H9 (cell line): ENCODE results near the gene OCRL. TPM values are rescaled to one million over a fixed set of nuclear protein-coding genes. Genes with fewer than 3 reads are reported as not detected.

Source experiments
- DNase-seq: peaks from one replicate; pipeline ENCODE4 v3.0.0-alpha.2; 2017
- H2AFZ ChIP-seq: one replicate; pipeline ENCODE4 v1.6.1; 2013; ENCODE audit warnings: mild to moderate bottlenecking, low read length, control low read depth, moderate library complexity
- H2AK5ac ChIP-seq: 2 replicates; pipeline ENCODE4 v1.6.1; 2013; ENCODE audit warnings: low read length, control low read depth, mixed read lengths; ENCODE audit not compliant: insufficient read length
- H2BK120ac ChIP-seq: one replicate; pipeline ENCODE4 v1.6.1; 2013; ENCODE audit warnings: low read depth, mild to moderate bottlenecking, low read length, control low read depth, inconsistent platforms; ENCODE audit not compliant: poor library complexity, severe bottlenecking
- H2BK12ac ChIP-seq: 2 replicates; pipeline ENCODE4 v1.6.1; 2013; ENCODE audit warnings: low read length, control low read depth, mixed read lengths, low read depth; ENCODE audit not compliant: insufficient read length
- H2BK15ac ChIP-seq: 2 replicates; pipeline ENCODE4 v1.6.1; 2013; ENCODE audit warnings: low read depth, low read length, control low read depth
- H2BK20ac ChIP-seq: one replicate; pipeline ENCODE4 v1.6.1; 2013; ENCODE audit warnings: low read depth, mild to moderate bottlenecking, low read length, control low read depth, inconsistent platforms; ENCODE audit not compliant: poor library complexity, severe bottlenecking
- H2BK5ac ChIP-seq: 2 replicates; pipeline ENCODE4 v1.6.1; 2013; ENCODE audit warnings: low read length, control low read depth, mixed read lengths; ENCODE audit not compliant: insufficient read length
- H3K14ac ChIP-seq: 2 replicates; pipeline ENCODE4 v1.6.1; 2013; ENCODE audit warnings: low read length, control low read depth; ENCODE audit not compliant: insufficient read depth
- H3K18ac ChIP-seq: 2 replicates; pipeline ENCODE4 v1.6.1; 2013; ENCODE audit warnings: low read depth, mild to moderate bottlenecking, mixed read lengths, low read length, control low read depth; ENCODE audit not compliant: insufficient read length
- H3K23ac ChIP-seq: 2 replicates; pipeline ENCODE4 v1.6.1; 2013; ENCODE audit warnings: low read length, control low read depth, mixed read lengths, low read depth; ENCODE audit not compliant: insufficient read length
- H3K23me2 ChIP-seq: 2 replicates; pipeline ENCODE4 v1.6.1; 2013; ENCODE audit warnings: low read depth, mild to moderate bottlenecking, mixed read lengths, low read length, control low read depth; ENCODE audit not compliant: insufficient read length, poor library complexity, severe bottlenecking
- H3K27ac ChIP-seq: 2 replicates; pipeline ENCODE4 v1.5.1; 2013; ENCODE audit warnings: low read length, control low read depth, mixed read lengths, low read depth; ENCODE audit not compliant: insufficient read length
- H3K27me3 ChIP-seq: 2 replicates; pipeline ENCODE4 v1.6.1; 2013; ENCODE audit warnings: low read length, control low read depth, inconsistent platforms; ENCODE audit not compliant: insufficient read depth
- H3K4ac ChIP-seq: 2 replicates; pipeline ENCODE4 v1.6.1; 2013; ENCODE audit warnings: low read depth, mild to moderate bottlenecking, control low read depth, inconsistent platforms, low read length, moderate library complexity
- H3K4me1 ChIP-seq: 2 replicates; pipeline ENCODE4 v1.6.1; 2013; ENCODE audit warnings: low read length, control low read depth, inconsistent platforms; ENCODE audit not compliant: insufficient read depth
- H3K4me2 ChIP-seq: 2 replicates; pipeline ENCODE4 v1.6.1; 2013; ENCODE audit warnings: low read length, control low read depth, mixed read lengths; ENCODE audit not compliant: insufficient read length, insufficient read depth
- H3K56ac ChIP-seq: 2 replicates; pipeline ENCODE4 v1.6.1; 2013; ENCODE audit warnings: low read depth, mild to moderate bottlenecking, mixed read lengths, low read length, control low read depth; ENCODE audit not compliant: insufficient read length
- H3K79me1 ChIP-seq: 2 replicates; pipeline ENCODE4 v1.6.1; 2013; ENCODE audit warnings: low read depth, mild to moderate bottlenecking, moderate library complexity, low read length, control low read depth, inconsistent platforms; ENCODE audit not compliant: insufficient read depth, poor library complexity, severe bottlenecking
- H3K79me2 ChIP-seq: 2 replicates; pipeline ENCODE4 v1.6.1; 2013; ENCODE audit warnings: low read length, control low read depth, inconsistent platforms; ENCODE audit not compliant: insufficient read depth
- H3K9ac ChIP-seq: 2 replicates; pipeline ENCODE4 v1.6.1; 2013; ENCODE audit warnings: low read length, control low read depth, mixed read lengths; ENCODE audit not compliant: insufficient read length; ENCODE audit errors: extremely low read depth
- H3K9me3 ChIP-seq: one replicate; pipeline ENCODE4 v1.6.1; 2013; ENCODE audit warnings: low read depth, low read length, inconsistent platforms; ENCODE audit not compliant: control insufficient read depth
- H3T11ph ChIP-seq: one replicate; pipeline ENCODE4 v1.6.1; 2013; ENCODE audit warnings: mild to moderate bottlenecking, low read length, control low read depth, inconsistent platforms
- H4K20me1 ChIP-seq: one replicate; pipeline ENCODE4 v1.6.1; 2013; ENCODE audit not compliant: control insufficient read depth, insufficient read length, insufficient read depth
- H4K5ac ChIP-seq: 2 replicates; pipeline ENCODE4 v1.6.1; 2013; ENCODE audit warnings: low read depth, mild to moderate bottlenecking, mixed read lengths, low read length, control low read depth; ENCODE audit not compliant: insufficient read length
- H4K8ac ChIP-seq: replicated peaks from 2 replicates; pipeline ENCODE4 v1.6.1; 2013; ENCODE audit warnings: low read length, control low read depth, mixed read lengths, low read depth; ENCODE audit not compliant: insufficient read length
- H4K91ac ChIP-seq: 2 replicates; pipeline ENCODE4 v1.6.1; 2013; ENCODE audit warnings: low read depth, mild to moderate bottlenecking, moderate library complexity, mixed read lengths, low read length, control low read depth; ENCODE audit not compliant: insufficient read length
- H3K27ac Mint-ChIP-seq, 3 experiments: 2 replicates in 2 of 3; 3 replicates in 1 of 3; pipeline ENCODE4 v1.8.0; 2020 to 2021; ENCODE audit warnings: mixed read lengths in 3 of 3, mild to moderate bottlenecking in 1 of 3, moderate library complexity in 1 of 3
- H3K27me3 Mint-ChIP-seq: 2 replicates; pipeline ENCODE4 v1.8.0; 2021; ENCODE audit warnings: low read depth, mild to moderate bottlenecking, moderate library complexity, mixed read lengths
- H3K36me3 Mint-ChIP-seq, 3 experiments: 2 replicates in 2 of 3; 3 replicates in 1 of 3; pipeline ENCODE4 v1.8.0; 2020 to 2021; ENCODE audit warnings: low read depth in 3 of 3, mixed read lengths in 3 of 3; ENCODE audit not compliant: insufficient read depth in 1 of 3
- H3K4me1 Mint-ChIP-seq, 2 experiments: 2 replicates each; pipeline ENCODE4 v1.8.0; 2020; ENCODE audit warnings: mixed read lengths in 2 of 2
- H3K4me3 Mint-ChIP-seq, 2 experiments: 2 replicates in 1 of 2; 3 replicates in 1 of 2; pipeline ENCODE4 v1.8.0; 2020 to 2021; ENCODE audit warnings: mild to moderate bottlenecking in 2 of 2, mixed read lengths in 2 of 2, moderate library complexity in 1 of 2
- H3K9me3 Mint-ChIP-seq, 2 experiments: 2 replicates in 1 of 2; 3 replicates in 1 of 2; pipeline ENCODE4 v1.8.0; 2020; ENCODE audit warnings: mild to moderate bottlenecking in 2 of 2, mixed read lengths in 2 of 2, moderate library complexity in 1 of 2
- WGBS: extraction: QIAGEN DNeasy Blood & Tissue Kit; methylation state at CpG from one replicate; pipeline ENCODE4 v1.1.7; 2013; ENCODE audit warnings: missing lambda C conversion rate, low lambda C conversion rate, mixed read lengths; ENCODE audit not compliant: insufficient read length; ENCODE audit errors: extremely low coverage; 5-methylcytosine and 5-hydroxymethylcytosine counted together
- total RNA-seq: library from RNA; stranded (reverse); gene quantifications from 2 replicates; pipeline ENCODE4 v1.2.1, GENCODE V29; 2021
- TF ChIP-seq, protein P1 (sequence below): fragments of 200-600 bp; sonication (generic); conservative IDR thresholded peaks from 3 replicates; pipeline ENCODE4 v1.8.0; 2021; ENCODE audit warnings: antibody characterized with exemption, mild to moderate bottlenecking

Gene OCRL
- total RNA-seq, 1 experiment from 2014 or later: 31.4 TPM

DNA sequence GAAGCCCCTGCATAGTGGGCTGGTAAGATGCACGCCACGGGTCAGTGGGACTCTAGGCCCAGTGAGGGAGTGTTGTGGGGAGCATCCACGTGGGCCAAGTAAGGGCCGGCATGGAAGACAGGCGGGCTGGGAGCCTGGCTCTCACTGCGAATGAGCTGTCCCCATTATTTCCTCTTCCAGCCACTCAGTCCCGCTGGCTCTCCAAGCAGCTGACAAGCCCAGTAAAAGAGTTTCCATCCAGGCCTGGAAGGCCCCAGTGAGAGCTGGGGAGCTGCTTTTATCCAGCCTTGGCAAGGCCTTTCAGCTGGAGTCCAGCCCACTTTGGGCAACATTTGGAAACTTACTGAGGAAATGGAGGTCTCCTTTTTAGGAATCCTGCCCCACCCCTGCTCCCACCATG lies 89.8 kb downstream of the OCRL start:
- TF ChIP-seq, protein P1, sequence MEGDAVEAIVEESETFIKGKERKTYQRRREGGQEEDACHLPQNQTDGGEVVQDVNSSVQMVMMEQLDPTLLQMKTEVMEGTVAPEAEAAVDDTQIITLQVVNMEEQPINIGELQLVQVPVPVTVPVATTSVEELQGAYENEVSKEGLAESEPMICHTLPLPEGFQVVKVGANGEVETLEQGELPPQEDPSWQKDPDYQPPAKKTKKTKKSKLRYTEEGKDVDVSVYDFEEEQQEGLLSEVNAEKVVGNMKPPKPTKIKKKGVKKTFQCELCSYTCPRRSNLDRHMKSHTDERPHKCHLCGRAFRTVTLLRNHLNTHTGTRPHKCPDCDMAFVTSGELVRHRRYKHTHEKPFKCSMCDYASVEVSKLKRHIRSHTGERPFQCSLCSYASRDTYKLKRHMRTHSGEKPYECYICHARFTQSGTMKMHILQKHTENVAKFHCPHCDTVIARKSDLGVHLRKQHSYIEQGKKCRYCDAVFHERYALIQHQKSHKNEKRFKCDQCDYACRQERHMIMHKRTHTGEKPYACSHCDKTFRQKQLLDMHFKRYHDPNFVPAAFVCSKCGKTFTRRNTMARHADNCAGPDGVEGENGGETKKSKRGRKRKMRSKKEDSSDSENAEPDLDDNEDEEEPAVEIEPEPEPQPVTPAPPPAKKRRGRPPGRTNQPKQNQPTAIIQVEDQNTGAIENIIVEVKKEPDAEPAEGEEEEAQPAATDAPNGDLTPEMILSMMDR: no peak
- Histone ChIP-seq H2BK12ac (no peak overlapping the region), H2BK5ac (no peak overlapping the region), H2AFZ (no peak overlapping the region), H2BK20ac (no peak overlapping the region), H3K23ac (no peak overlapping the region), H3K14ac (no peak overlapping the region), H3K27me3 (no peaks in the 10 kb centered on the region), H2BK120ac (no peak overlapping the region), H4K20me1 (no peaks in the 10 kb centered on the region), H3K4me1 (no peaks in the 10 kb centered on the region), H3K4ac (no peak overlapping the region), H3K56ac (no peak overlapping the region), H4K8ac (no peak overlapping the region), H2AK5ac (no peak overlapping the region), H3K23me2 (no peaks in the 10 kb centered on the region), H3K9me3 (peaks cover 5% of the 10 kb centered on the region), H3K4me2 (no peak overlapping the region), H3K79me2 (no peaks in the 10 kb centered on the region), H3K79me1 (no peaks in the 10 kb centered on the region), H3K9ac (no peak overlapping the region), H4K91ac (no peak overlapping the region), H4K5ac (no peak overlapping the region), H3T11ph (no peak overlapping the region), H3K27ac (no peak overlapping the region), H3K18ac (no peak overlapping the region), H2BK15ac (no peak overlapping the region)
- no CpG with 5 or more reads among the region's 7 CpGs for WGBS
- no peak overlapping the region; a peak in 1 of 7 replicates for H3K27ac Mint-ChIP-seq
- H3K9me3 Mint-ChIP-seq: peaks cover 0 to 60% of the 10 kb centered on the region in 2 experiments; a peak in 2 of 5 replicates
- peaks cover 4% of the 10 kb centered on the region for H3K27me3 Mint-ChIP-seq
- H3K4me3 Mint-ChIP-seq: no peak overlapping the region
- H3K36me3 Mint-ChIP-seq: no peaks in the 10 kb centered on the region
- no peak for DNase-seq
- H3K4me1 Mint-ChIP-seq: peaks cover 0 to 7% of the 10 kb centered on the region in 2 experiments; a peak in 3 of 4 replicates
